GM10266 (cell line): ENCODE data around the gene GAPVD1.

Experiments
- DNase-seq: peaks from one replicate; pipeline ENCODE4 v3.0.0; 2012; ENCODE audit errors: extremely low spot score
- TF ChIP-seq, protein P1 (sequence below): IDR thresholded peaks from 2 replicates; pipeline ENCODE4 v1.5.1; 2012; ENCODE audit warnings: mild to moderate bottlenecking, low read depth; ENCODE audit not compliant: control insufficient read depth, insufficient read depth; ENCODE audit errors: missing control alignments

GAPVD1 gene

DNA sequence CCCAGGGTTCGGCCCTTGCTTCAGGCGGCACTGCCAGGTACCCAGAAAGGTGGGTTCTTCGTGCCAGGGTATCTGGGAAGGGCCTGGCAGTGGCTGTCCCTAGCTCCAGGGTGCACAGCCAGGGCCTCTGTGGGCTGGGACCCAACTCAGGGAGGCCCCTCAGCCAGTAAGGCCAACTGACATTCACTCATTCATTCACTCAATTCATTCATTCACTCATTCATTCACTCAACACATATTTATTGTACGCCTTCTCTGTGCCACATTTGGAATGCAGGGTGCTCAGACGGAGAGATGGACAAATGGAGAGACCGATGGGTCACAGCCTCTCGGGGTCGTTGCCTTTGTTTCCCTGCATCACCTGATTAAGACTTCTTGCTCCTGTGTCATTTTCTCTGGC is 154.9 kb downstream of the GAPVD1 start:
- no peak for DNase-seq
- TF ChIP-seq, protein P1, sequence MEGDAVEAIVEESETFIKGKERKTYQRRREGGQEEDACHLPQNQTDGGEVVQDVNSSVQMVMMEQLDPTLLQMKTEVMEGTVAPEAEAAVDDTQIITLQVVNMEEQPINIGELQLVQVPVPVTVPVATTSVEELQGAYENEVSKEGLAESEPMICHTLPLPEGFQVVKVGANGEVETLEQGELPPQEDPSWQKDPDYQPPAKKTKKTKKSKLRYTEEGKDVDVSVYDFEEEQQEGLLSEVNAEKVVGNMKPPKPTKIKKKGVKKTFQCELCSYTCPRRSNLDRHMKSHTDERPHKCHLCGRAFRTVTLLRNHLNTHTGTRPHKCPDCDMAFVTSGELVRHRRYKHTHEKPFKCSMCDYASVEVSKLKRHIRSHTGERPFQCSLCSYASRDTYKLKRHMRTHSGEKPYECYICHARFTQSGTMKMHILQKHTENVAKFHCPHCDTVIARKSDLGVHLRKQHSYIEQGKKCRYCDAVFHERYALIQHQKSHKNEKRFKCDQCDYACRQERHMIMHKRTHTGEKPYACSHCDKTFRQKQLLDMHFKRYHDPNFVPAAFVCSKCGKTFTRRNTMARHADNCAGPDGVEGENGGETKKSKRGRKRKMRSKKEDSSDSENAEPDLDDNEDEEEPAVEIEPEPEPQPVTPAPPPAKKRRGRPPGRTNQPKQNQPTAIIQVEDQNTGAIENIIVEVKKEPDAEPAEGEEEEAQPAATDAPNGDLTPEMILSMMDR, result no peak
